ENCODE measurements around the gene DRGX.

DRGX gene

DNA sequence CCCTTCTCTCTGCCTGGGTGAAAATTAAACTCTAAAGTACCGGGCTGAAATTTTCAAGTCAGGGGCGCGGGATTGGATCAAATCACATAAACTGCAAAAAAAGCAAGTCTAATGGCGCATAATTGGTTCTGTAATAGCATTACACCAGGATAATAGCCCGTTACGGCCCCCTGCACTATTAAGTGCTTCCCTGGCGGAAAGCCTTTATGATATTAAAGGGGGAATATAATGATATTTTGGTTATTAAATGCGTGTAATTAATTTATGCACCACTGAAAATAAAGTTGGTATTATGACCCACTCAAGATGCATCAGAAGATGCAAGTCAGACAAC is 744 bp upstream of the DRGX start:
- H3K9me3 ChIP-seq (ENCODE audit: control insufficient read depth, low read length): no peaks in the 10 kb centered on the region
- peaks cover 16% of the 10 kb centered on the region for H3K4me1 ChIP-seq (ENCODE audit: control insufficient read depth, insufficient read depth, low read length, poor library complexity, severe bottlenecking)
- H3K27ac ChIP-seq (ENCODE audit: insufficient read depth, low read length, poor library complexity, severe bottlenecking): no peak overlapping the region
- H3K36me3 ChIP-seq (ENCODE audit: control insufficient read depth, insufficient read depth, low read length): no peaks in the 10 kb centered on the region
- H3K4me3 ChIP-seq (ENCODE audit: insufficient read depth, low read depth, low read length, poor library complexity, severe bottlenecking): no peak overlapping the region
- H3K27me3 ChIP-seq (replicated peaks; ENCODE audit: control insufficient read depth, insufficient read depth, low read length, poor library complexity, severe bottlenecking): peaks cover 48% of the 10 kb centered on the region
- DNase-seq: no peak

DNA sequence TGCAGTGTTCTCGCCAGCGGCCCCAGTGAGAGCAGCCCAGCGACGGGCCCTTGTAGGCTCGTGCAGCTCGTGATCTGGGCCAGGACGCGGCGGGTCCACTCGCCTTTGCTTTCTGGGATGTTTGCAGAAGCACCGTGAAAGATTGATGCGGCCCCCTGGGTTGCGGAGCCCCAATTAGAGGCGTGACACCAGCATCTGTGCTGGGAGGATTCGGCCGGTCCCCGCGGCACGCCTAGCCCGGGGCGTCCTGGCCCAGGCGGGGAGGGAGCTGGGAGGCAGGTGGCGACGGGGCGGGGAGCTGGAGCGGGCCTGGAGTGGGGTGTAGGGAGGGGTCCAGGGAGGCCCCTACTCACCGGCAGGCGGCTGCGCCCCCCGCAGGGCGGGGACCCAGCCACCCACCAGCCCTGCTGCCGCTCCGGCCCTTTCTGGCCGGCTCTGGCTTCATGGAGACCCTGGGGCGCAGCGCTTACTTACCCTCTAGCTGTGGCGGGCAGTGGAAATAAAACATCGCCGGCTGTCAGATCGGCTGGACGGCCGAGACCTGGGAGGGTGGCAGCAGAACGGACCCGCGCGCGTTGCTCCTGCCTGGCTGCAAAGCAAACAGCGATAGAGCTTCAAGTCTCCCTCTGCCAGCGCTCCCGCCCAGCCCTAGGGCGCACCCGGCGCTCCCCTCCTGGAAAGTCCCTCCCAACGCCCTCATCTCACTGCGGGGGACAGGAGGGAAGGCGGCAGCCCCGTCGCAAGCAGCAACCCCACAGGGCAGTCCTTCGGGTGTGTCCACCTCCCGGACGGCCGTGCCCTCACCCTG is 752 bp downstream of the DRGX start:
- Histone ChIP-seq H3K4me1 (ENCODE audit: control insufficient read depth, insufficient read depth, low read length, poor library complexity, severe bottlenecking) (peaks cover 16% of the 10 kb centered on the region), H3K36me3 (ENCODE audit: control insufficient read depth, insufficient read depth, low read length) (no peaks in the 10 kb centered on the region), H3K4me3 (ENCODE audit: insufficient read depth, low read depth, low read length, poor library complexity, severe bottlenecking) (no peak overlapping the region), H3K27me3 (replicated peaks; ENCODE audit: control insufficient read depth, insufficient read depth, low read length, poor library complexity, severe bottlenecking) (peaks cover 48% of the 10 kb centered on the region), H3K9me3 (ENCODE audit: control insufficient read depth, low read length) (no peaks in the 10 kb centered on the region), H3K27ac (ENCODE audit: insufficient read depth, low read length, poor library complexity, severe bottlenecking) (no peak overlapping the region)
- no peak for DNase-seq

DNA sequence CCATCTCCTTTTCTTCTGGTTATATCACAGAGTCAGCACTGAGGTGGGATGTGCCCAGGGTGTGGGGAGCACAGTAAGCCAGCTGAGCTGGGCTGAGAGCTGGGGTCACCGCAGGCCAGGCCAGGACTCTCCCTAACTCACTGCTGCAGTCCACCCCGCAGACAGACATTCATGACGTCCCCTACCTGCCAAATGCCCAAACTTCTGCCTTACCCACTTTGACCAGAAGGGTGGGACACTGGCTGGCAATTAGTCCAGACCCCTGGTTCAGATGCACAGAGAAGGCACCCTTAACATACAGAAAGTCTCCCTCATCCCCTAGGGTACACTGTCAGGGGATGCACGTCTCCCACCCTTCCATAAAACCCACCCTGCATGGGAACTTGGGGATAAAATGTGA is 2.1 kb downstream of the DRGX start:
- Histone ChIP-seq H3K4me1 (ENCODE audit: control insufficient read depth, insufficient read depth, low read length, poor library complexity, severe bottlenecking) (peaks cover 16% of the 10 kb centered on the region), H3K4me3 (ENCODE audit: insufficient read depth, low read depth, low read length, poor library complexity, severe bottlenecking) (no peak overlapping the region), H3K9me3 (ENCODE audit: control insufficient read depth, low read length) (no peaks in the 10 kb centered on the region), H3K27me3 (replicated peaks; ENCODE audit: control insufficient read depth, insufficient read depth, low read length, poor library complexity, severe bottlenecking) (peaks cover 39% of the 10 kb centered on the region), H3K27ac (ENCODE audit: insufficient read depth, low read length, poor library complexity, severe bottlenecking) (no peak overlapping the region), H3K36me3 (ENCODE audit: control insufficient read depth, insufficient read depth, low read length) (no peaks in the 10 kb centered on the region)
- no peak for DNase-seq

DNA sequence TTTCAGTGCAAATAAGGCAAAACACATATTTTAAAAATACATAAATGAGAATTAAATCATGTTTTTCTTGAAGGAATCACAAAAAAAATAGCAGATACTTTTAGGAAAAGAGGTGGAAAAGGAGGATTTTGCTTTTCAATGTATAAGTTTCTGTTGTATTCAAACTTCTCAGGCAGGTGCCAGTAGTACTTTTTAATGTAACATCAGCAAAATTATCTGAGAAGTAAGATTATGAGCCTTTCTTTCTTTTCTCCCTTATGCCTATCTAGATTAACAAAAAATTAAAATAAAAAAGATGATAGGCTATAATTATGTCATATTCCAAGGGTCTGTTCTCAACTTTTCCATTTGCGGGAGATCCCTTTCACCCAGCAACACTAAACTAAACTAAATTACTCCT is 2.6 kb downstream of the DRGX start:
- Histone ChIP-seq H3K4me3 (ENCODE audit: insufficient read depth, low read depth, low read length, poor library complexity, severe bottlenecking) (no peak overlapping the region), H3K36me3 (ENCODE audit: control insufficient read depth, insufficient read depth, low read length) (no peaks in the 10 kb centered on the region), H3K27me3 (replicated peaks; ENCODE audit: control insufficient read depth, insufficient read depth, low read length, poor library complexity, severe bottlenecking) (peaks cover 36% of the 10 kb centered on the region), H3K9me3 (ENCODE audit: control insufficient read depth, low read length) (no peaks in the 10 kb centered on the region), H3K4me1 (ENCODE audit: control insufficient read depth, insufficient read depth, low read length, poor library complexity, severe bottlenecking) (peaks cover 14% of the 10 kb centered on the region), H3K27ac (ENCODE audit: insufficient read depth, low read length, poor library complexity, severe bottlenecking) (no peak overlapping the region)
- DNase-seq: no peak

DNA sequence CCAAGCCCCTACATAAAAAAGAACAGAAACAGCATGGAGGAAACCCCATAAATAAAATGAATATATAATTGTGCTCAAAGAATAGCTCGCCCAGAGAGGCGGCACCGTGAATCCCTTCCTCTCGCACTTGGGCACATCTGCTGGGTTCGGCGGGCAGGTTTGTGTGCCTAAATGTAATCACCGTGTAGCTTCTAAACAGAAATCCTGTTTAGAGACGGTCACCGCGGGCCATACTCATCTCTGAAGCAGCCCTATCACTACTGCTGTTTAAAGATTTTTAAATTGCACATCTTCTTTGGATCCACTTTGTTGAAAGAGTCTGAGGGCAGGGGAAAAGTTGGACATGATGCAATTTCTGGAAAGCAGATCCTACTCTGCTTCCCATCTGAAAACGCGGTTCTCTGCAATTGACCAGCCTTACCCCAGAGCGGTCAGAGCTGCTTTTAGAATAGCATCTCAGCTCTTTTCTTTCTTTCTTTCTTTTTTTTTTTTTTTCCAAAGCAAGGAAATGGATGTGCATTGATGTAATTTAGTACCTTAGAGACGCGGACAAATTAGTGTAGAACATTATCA is 6.4 kb downstream of the DRGX start:
- no peak for DNase-seq
- no peaks in the 10 kb centered on the region for H3K36me3 ChIP-seq (ENCODE audit: control insufficient read depth, insufficient read depth, low read length)
- H3K27me3 ChIP-seq (replicated peaks; ENCODE audit: control insufficient read depth, insufficient read depth, low read length, poor library complexity, severe bottlenecking): peaks cover 5% of the 10 kb centered on the region

DNA sequence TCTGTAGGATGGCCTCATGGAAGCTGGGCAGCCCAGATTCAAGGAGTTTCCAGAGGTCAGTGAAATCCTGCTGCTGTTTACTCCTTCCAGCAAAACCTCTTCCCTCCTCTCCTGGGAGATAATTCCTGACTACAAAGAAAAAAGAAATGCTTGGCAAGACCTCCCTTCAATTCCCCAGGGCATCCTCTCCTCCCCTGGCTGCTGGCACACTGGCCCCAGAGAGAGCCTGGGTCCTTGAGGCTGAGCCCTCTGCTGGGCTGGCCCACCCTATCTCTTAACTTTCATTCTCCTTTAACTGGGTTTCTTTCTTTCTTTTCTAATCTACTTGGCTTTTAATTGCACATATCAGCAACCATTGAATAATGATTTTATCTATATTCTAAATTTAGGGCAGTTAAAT is 7.7 kb downstream of the DRGX start:
- no peak overlapping the region for H3K4me3 ChIP-seq (ENCODE audit: insufficient read depth, low read depth, low read length, poor library complexity, severe bottlenecking)

More for the DNA sequence above, 6.4 kb downstream of the DRGX start:
- H3K4me3 ChIP-seq (ENCODE audit: insufficient read depth, low read depth, low read length, poor library complexity, severe bottlenecking): no peak overlapping the region
- H3K9me3 ChIP-seq (ENCODE audit: control insufficient read depth, low read length): no peaks in the 10 kb centered on the region
- H3K4me1 ChIP-seq (ENCODE audit: control insufficient read depth, insufficient read depth, low read length, poor library complexity, severe bottlenecking): no peaks in the 10 kb centered on the region
- no peak overlapping the region for H3K27ac ChIP-seq (ENCODE audit: insufficient read depth, low read length, poor library complexity, severe bottlenecking)

DNA sequence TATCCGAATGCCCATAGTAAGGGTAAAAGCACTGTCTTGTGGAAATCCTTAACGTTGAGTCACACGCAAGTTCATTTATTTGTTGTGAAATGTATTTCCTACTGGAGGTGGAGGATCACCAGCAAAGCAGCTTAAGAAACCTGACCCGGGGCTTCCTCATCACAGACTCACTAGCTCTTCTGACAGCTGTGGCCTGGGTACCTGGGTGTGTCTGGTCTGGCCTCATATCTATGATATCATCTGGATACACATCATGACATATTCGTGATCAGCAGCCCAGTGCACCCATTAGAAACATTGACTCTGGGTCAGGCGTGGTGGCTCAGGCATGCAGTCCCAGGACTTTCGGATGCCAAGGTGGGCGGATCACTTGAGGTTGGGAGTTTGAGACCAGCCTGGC is 8.8 kb downstream of the DRGX start:
- Histone ChIP-seq H3K27ac (ENCODE audit: insufficient read depth, low read length, poor library complexity, severe bottlenecking) (no peak overlapping the region), H3K4me3 (ENCODE audit: insufficient read depth, low read depth, low read length, poor library complexity, severe bottlenecking) (no peak overlapping the region), H3K27me3 (replicated peaks; ENCODE audit: control insufficient read depth, insufficient read depth, low read length, poor library complexity, severe bottlenecking) (no peaks in the 10 kb centered on the region), H3K9me3 (ENCODE audit: control insufficient read depth, low read length) (no peaks in the 10 kb centered on the region), H3K4me1 (ENCODE audit: control insufficient read depth, insufficient read depth, low read length, poor library complexity, severe bottlenecking) (no peaks in the 10 kb centered on the region), H3K36me3 (ENCODE audit: control insufficient read depth, insufficient read depth, low read length) (no peaks in the 10 kb centered on the region)
- no peak for DNase-seq

More for the DNA sequence above, 7.7 kb downstream of the DRGX start:
- Histone ChIP-seq H3K27ac (ENCODE audit: insufficient read depth, low read length, poor library complexity, severe bottlenecking) (no peak overlapping the region), H3K9me3 (ENCODE audit: control insufficient read depth, low read length) (no peaks in the 10 kb centered on the region), H3K27me3 (replicated peaks; ENCODE audit: control insufficient read depth, insufficient read depth, low read length, poor library complexity, severe bottlenecking) (no peaks in the 10 kb centered on the region), H3K36me3 (ENCODE audit: control insufficient read depth, insufficient read depth, low read length) (no peaks in the 10 kb centered on the region), H3K4me1 (ENCODE audit: control insufficient read depth, insufficient read depth, low read length, poor library complexity, severe bottlenecking) (no peaks in the 10 kb centered on the region)
- no peak for DNase-seq

DNA sequence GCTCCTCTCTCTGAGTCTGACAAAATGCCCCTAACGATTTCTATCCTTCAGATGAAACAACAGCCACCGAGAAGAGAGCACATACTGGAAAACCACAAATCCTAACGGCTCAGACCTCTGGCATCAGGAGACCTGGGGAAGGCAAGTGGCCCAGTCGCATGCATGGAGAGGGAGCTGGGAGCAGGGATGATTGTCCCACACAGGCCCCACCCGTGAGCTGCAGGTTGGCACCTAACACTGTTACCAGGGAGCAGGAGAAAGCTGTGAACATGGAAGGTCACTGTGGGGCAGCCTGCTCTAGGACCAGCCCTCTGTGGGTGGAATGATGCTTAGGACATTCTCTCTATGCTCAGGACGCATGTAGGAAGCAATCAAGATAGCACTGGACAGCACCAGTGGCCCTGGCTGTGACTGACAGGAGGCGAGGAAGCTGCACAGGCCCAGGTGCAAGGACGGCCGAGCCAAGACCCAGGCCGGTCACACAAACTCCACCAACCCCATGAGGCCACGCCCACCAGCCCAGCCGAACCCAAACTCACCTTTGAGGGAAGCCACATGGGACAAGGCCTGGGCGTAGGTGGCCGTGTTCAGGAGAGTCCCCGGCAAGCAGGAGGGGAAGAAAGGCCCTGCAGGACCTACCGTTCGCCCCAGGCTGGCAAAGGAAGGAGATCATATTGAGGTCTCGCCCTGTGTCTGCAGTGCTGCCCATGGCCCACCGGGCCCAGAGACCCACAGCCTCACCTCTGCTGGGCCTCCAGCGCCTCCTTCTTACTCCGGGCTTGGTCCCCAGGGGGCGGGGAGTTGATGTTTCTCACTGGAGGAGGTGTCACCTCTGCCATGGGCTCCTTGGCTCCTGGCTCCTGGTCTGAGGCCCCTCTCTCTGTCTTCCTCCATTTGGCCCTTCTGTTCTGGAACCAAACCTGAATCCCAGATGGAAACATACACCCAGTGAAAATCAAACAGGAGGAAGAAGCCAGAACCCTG is 9.7 kb downstream of the DRGX start:
- Histone ChIP-seq H3K4me3 (ENCODE audit: insufficient read depth, low read depth, low read length, poor library complexity, severe bottlenecking) (no peak overlapping the region), H3K4me1 (ENCODE audit: control insufficient read depth, insufficient read depth, low read length, poor library complexity, severe bottlenecking) (no peaks in the 10 kb centered on the region), H3K27ac (ENCODE audit: insufficient read depth, low read length, poor library complexity, severe bottlenecking) (no peak overlapping the region), H3K36me3 (ENCODE audit: control insufficient read depth, insufficient read depth, low read length) (no peaks in the 10 kb centered on the region), H3K9me3 (ENCODE audit: control insufficient read depth, low read length) (no peaks in the 10 kb centered on the region), H3K27me3 (replicated peaks; ENCODE audit: control insufficient read depth, insufficient read depth, low read length, poor library complexity, severe bottlenecking) (no peaks in the 10 kb centered on the region)
- DNase-seq: no peak

DNA sequence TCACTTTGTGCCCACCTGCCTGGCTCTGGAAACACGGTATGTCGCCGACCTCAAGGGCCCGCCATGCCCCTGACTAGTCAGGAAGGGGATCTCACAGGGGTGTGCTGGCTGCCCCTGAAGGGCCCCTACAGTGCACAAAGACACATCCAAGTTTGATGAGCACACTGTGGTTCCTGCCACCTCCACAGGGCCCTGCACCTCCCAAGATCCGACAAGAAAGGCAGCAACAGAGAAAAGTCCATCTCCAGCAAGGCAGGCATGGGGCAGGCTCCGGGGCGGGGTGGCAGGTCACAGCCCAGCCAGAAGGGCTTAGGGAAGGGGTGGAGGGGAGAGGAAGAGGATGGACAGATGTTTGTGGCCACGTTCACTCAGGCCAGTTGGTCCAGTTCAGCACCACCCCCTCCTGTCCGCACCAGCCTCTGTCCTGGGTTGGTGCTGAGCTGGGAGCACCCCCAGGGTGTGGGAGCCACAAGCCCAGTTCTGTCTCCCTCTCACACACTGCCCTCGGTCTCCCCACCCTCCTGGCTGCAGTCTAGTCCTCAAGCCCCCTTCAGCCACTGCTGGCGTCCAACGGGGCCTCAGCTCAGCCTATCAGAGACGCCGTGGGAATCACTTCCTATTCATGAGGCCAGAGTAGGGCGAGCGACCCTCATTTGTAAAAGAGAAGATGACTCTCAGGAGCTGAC is 11.5 kb downstream of the DRGX start:
- DNase-seq: no peak
- Histone ChIP-seq H3K36me3 (ENCODE audit: control insufficient read depth, insufficient read depth, low read length) (no peaks in the 10 kb centered on the region), H3K9me3 (ENCODE audit: control insufficient read depth, low read length) (no peaks in the 10 kb centered on the region), H3K4me3 (ENCODE audit: insufficient read depth, low read depth, low read length, poor library complexity, severe bottlenecking) (no peak overlapping the region), H3K27me3 (replicated peaks; ENCODE audit: control insufficient read depth, insufficient read depth, low read length, poor library complexity, severe bottlenecking) (no peaks in the 10 kb centered on the region), H3K27ac (ENCODE audit: insufficient read depth, low read length, poor library complexity, severe bottlenecking) (no peak overlapping the region), H3K4me1 (ENCODE audit: control insufficient read depth, insufficient read depth, low read length, poor library complexity, severe bottlenecking) (no peaks in the 10 kb centered on the region)
